Measurements from ENCODE around the gene HCFC2.
A peak's percentile ranks its signal among the peaks of the same experiment; 100 is the strongest.

HCFC2 gene

DNA sequence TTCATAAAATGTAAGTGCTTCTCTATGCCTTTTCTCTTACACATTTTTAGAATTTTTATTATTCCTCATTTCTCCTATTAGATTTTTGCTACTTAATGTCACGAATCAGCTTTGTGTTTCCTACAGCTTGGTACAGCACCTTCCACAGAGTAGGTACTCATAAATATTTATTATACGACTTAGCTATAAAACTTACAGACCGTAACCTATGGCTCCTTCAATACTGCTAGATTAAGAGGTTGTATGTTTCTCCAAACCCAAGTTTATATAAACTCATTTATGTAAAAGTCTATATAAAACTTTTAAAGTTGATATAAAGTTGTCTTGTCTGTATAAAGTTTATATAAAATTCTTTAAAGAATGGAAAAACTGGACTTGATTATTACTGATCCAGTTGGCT is 62.2 kb downstream of the HCFC2 start:
- DNase-seq, result no peak

DNA sequence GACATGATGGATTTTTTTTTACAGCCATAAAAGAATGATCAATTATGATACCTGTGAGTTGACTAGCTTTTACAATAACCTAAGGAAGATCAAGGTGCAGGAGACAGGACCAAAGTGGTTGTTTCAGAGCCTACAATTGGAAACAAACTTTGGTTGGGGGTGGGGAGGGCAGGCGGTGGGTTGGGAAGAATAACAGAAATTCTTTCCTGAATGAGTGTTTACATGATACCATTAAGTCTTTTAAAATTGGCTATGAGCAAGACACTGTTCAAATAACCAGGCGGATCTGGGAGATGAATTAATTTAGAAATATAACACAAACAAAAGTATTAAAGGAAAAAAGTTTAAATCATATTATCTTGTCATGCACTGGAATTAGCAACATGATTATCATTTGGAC is 66.4 kb downstream of the HCFC2 start:
- no peak for DNase-seq

DNA sequence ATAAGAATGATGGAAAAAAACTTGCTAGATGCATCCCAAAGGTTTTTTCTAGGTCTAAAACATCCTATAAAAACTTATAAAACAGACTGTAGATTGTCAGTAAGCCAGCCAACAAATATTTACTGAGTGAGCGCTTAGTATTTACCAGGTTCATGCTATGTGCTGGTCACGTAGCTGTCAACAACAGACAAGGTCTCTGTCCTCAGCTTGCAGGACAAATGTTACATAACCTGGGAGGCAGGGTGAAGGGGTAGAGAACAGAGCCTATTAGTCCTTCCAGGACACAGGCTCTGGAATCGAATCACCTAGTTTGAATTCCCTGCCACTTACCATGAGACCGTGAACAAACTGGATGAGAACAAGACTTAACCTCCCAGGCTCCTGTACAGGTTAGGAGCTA is 67.3 kb downstream of the HCFC2 start:
- no peak for DNase-seq

DNA sequence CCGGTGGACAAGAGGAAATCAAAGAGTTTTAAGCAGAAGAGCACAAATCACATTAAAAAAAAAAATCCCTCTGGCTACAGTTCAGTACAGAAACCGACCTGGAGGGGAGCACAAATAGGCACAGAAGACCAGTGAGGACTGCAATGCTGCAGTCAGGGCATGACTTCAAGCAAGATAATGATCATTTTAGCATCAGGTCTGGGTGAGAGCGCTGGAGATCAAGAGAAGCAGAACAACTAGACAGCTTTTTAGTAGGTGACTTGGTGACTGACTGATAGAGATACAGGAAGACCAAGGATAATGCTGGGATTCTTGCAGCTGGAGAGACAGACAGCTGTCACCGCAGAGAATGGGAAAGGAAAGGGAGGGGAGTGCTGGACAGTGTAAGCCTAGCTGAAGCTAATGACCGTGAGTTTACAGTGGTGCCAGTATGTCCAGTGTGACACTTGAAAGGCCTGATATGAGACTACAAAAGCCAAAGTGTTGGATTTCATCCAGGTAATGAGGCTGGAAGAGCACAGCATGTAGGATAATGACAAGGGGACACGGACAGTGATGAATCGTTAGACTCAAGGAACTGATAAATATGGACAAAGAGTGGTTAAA is 68.1 kb downstream of the HCFC2 start:
- no peak for DNase-seq

DNA sequence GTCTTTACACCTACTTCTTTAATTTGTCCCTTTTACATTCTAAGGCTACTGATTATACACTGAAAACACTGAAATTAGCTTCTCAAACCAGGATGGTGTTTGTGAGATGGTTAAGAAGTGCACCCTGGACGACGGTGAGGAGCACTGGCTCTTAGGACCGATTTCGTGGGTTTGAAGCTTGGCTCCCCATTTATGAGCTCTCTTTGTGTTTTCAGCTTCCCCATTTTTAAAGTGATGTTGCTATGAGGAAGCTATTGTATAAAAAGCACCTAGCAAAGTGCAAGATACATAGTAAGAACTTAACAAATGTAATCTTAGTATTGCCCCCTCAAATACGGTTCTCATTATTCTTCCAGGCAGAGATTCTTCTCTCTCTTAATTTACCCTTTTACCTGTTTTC is 69.0 kb downstream of the HCFC2 start:
- no peak for DNase-seq

DNA sequence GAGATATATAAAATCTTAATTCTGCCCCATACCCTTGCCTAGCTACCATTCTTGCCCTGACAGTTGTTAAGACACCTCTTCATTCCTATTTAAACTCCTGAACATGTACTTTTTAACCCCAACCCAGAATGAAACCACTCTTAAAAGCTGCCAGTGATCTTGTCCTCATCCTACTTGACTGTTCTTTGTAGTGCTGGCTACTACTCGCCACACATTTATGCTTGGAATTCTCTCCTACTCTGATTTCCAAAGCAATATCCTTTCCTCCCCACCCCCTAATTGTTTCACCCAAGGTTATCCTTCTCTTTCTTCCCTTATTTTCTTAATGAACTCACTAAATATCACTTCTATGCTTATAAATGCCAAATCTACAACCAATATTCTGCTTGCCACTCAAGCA is 69.5 kb downstream of the HCFC2 start:
- DNase-seq, result no peak

DNA sequence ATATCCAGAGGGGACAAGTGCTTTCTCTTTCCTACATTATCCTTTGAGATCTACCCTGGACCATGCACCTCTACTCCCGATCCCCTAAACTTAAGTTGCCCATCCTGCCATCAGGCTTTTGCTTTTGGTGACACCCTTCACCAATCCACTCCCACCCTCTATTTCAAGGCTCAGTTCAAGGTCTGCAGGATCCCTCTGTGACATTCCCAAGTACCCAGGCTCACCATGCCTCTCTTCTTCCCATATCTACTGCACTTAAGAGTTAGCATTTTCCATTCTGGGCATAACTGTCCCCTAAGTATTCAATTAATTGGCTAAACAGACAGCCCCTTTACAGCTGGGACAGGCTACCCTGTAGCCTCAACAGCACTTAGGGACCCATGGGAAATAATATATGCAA is 70.6 kb downstream of the HCFC2 start:
- no peak for DNase-seq

DNA sequence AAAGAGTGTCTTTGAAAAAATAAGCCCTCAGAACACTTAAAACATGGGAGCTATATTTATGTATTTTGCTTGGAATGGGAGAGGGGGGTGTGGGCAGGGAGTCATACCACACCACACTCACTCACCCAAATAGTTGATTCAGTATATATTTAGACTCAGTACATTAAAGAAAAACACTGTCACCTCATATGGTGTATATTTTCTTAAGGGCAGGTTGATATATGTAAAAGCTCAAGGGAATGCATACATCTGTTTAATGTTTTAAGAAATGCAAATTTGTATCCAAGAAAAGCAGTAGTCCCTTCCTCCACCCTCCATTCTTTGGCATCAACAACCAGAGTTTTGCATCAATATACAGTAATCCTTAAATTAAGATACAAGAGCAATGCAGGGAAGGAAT is 72.2 kb downstream of the HCFC2 start:
- no peak for DNase-seq

DNA sequence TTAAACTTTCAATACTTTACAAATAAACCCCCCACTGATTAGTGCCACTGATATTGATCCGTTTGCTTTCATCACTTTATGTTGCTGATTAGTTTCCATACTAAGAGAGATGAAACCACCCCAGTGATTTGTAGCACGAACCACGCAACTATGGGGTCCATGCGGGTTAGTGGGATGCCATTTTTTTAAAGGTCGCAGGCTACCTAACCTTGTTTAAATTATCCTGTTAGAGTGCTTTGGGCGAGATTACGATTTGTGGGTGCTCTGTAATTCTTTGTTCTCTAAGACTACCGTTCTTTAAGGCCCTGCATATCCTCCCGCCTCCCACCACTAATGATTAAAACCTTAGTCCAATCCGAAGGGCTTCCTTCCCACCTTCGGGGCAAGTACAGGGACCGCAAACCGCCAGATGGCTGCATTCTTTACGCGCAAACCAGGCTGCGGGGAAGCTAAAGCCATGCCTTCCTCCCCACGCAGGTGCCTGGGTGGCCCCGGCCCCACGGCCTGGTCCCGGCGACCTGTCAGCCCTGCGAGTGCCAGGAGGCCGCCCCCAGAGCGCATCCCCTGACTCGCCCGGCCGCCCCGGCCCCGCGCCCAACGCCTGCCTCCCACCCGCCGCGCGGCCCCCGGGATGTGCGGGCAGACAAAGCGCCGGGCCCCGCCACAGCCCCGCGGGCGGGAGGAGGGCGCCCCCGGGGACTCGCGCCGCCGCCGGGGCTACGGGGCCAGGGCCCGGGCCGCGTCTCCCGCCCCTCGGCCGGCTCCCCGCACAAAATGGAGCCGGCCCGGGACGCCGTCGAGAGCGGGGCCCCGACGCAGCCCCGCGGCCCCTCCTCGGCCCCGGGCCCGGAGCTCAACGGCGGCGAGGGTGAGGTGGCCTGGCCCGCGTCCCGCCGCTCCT is 72.9 kb downstream of the HCFC2 start:
- peak; percentile 59 for DNase-seq

DNA sequence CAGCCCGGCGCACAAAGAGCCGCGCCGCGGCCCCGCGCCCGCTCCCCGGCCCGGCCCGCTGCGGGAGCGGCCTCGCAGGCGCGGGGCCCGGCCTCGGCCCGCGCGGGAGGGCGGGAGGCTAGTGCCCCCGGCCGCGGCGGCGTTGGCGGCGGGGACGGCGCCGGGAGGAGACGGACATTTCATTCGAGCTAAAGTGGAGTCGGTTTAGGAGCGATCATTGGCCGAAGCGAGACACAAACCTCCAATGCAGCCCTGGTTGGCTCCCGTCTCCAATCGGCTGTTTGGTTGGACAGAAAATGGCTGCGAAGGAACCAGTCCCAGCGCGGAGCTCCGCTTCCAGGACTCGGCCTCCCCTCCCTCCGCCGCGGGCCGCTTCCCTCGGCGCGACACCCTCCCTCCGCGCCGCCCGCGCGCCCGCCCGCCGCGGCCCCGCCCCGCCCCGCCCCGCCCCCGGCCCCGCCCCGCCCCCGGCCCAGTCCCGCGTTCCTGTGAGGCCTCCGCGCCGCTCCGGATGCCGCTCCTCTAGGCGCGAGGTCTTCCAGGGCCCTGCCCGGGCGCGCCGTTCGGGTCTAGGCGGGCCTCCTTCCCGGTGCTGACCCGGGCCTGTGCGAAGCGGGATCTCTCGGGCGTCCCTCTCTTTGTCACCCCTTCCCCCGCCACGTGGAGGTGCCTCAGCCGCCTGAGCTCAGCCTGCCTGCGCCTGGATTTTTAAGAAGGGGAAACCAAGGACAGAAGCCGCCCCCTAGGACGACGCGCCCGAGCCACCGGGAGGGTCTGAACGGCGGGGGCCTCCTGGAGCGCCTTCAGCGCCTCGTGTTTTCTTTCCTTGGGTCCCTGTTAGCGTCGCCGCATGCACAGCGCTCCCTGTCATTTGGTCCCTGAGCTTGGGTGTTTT is 73.8 kb downstream of the HCFC2 start, which contains the start of gene NFYB:
Gene NFYB, minus strand, starts transcription at position 309 of the 895 bp plus-strand sequence. CDS start 2,757 bp downstream, outside the sequence.
- peak; percentile 97 for DNase-seq

DNA sequence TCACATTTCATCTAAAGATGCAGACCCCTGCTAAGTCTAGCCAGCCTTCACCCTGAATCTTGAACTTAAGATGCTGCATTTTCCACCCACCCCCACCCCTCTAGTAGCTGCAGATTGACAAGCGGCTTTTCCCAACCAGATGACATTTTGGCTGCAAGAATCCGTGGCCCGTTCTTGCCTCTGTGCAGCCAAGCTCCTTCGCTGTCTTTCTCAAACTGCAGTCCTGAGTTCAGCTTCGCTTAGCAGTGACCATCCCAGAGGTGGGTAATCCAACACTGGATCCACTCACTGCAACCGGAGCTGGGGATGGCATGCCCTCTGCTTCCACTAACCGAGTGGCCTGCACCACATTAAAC is 74.4 kb downstream of the HCFC2 start:
- no peak for DNase-seq

DNA sequence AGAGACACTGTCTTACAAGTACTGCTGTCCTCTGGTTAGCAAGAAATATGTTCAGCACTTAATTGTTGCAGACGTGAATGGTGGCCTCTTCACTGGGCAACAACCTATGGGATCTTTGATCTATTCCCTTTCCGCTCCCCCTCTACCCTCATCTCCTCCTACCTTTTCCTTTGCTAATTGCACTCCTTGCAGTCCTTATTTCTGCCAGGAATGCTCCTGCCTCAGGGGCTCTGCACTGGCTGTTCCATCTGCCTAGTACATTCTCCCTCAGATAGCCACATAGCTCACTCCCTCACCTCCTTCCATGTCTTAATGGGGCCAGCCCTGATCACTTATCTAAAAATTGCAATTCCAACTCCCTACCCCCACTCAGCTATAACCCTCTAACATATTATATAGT is 78.2 kb downstream of the HCFC2 start:
- no peak for DNase-seq

DNA sequence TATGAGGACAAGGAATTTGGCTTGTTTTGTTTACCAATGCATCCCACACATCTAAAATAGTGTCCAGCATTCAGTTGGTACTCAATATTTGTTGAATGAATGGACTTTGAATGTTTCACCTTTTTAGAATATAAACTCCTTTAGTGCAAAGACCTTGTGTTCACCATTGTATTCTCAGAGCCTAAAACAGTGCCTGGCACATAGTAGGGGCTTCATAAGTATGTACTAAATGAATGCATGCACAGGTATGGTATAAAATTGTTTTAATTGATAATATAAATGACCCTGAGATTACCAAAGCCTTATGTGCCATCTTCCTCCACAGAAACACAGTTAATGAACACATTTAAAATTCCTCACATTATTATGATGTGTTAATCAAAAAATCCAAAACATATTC is 78.7 kb downstream of the HCFC2 start:
- no peak for DNase-seq

DNA sequence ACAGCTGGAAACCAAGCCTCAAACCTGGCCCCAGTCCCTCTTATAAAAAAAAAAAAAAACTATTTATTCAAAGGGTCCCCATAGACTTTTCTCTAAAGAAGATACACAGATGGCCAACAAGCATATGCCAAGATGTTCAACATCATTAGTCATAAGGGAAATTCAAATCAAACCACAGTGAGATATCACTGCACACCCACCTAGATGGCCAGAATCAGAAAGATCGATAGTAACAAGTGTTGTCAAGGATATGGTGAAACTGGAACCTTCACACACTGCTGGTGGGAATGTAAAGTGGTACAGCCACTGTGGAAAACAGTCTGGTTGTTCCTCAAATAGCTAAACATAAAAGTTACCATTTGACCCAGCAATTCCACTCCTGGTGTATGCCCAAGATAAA is 79.6 kb downstream of the HCFC2 start:
- no peak for DNase-seq

DNA sequence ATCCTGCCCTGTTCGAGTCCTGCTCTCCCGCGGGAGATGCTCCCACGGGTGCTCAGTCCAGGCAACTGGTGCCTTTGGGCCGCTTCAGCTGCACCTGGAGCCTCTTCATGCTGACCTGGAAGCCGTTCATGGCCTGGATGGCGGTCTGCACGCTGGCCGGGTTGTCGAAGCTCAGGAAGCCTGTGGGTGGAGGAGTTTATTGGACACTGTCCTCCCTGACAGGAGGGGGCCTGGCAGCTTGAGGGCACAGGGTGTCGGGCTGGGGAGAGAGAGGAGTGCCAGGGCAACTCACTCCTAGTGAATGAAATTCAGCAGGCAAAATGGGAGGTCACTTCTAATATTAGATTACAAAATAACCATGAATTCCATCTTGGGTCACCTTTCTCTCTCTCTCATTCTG is 83.0 kb downstream of the HCFC2 start:
- DNase-seq, result no peak

DNA sequence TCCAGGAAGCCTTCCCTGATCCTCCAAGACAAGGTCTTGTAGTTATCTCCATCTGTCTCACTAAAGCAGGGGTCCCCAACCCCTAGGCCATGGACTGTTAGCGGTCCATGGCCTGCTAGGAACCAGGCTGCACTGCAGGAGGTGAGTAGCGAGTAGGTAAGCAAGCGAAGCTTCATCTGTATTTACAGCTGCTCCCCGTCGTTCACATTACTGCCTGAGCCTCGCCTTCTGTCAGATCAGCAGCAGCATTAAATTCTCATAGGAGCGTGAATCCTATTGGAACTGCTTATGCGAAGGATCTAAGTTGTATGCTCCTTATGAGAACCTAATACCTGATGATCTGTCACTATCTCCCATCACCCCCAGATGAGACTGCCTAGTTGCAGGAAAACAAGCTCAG is 86.1 kb downstream of the HCFC2 start:
- no peak for DNase-seq

DNA sequence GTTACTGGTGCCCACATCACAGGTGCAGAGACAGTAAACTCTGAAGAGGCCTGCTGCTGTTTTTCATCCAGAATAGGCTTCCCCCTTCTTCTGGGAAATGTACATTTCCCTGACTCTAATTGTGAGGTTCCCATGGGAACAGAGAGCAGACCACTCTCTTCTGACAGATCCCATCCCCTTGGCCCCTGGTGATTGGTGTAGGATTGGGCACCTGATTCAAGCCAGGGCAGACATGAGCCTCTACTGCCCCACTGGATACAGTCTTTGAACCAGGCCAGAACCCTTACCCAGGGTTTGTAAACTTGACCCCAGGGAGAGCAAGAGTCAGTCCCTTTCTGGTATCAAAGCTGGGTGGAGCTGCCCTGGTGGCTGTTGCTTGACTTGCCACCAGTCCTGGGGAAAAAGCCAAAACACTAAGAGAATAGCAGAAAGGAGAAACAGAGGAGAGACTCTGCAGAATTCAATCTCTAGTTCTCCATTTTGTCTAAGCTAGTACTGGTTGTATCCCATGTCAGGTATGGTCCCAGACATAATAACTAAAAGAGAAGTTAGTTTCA is 88.4 kb downstream of the HCFC2 start:
- no peak for DNase-seq

DNA sequence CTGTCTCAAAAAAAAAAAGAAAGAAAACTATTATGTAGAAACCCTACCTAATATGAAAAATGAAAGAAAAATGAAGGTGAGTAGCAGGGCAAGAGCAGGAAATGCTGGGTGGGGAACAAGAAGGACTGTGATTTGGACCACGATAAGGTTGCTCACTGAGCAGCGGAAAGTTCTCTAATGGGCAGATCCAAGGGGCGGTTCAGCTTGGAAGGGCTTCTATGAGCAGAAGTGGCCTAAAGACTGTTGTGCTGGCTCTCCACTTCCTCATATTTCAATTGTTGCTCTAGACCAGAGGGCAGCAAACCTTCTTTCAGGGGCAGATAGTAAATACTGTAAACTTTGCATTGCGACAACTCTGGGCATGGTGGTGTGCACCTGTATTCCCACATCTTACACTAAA is 90.0 kb downstream of the HCFC2 start:
- DNase-seq, result no peak

DNA sequence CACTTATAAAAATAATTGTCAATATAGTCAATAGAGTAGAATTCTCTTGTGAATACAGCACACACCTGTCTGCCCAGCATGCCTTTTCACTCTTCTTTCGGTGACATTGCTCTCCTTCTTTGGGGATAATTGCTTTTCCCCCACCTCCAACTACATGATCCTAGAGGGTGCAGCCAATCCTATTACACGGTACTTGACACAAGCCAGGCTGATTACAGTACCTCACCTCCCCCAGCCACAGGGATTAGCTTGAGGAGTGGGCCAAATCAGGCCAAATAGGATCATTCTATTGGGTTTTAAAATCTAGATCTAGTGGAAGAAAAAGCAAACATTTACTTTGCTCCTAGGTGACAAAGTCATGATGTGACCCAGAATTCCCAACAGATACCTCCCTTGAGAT is 90.5 kb downstream of the HCFC2 start:
- no peak for DNase-seq

Data from CD4-positive, alpha-beta T cell treated with Interleukin-17A for 1 hour (primary cell).